ENCODE data around the gene YEATS2. TPM values are rescaled to one million over a fixed set of nuclear protein-coding genes. Genes with fewer than 3 reads are reported as not detected.

The YEATS2 gene
- total and polyA plus RNA-seq, 2 experiments from 2014 or later, result 15.2 to 72.8 TPM

DNA sequence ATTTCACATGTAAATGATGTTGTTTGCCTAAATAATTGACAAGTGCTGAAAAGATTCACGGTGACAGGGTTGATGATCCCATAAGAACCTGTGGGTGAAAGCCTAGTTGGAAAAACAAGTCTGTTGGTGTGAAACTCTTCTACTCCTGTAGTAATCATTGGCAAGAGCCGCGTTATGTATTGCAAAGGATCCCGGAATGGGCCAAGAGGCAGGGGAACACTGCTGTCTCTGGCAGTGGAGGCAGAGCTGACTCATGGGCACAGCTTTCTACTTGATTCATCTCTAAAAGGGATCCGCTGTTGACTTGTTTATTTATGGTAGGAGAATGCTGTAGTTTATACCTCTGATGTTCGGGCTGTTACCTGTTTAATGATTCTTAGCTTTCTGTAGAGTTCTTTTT, 64.7 kb downstream of the YEATS2 start (continued):
- TF ChIP-seq, protein P1, sequence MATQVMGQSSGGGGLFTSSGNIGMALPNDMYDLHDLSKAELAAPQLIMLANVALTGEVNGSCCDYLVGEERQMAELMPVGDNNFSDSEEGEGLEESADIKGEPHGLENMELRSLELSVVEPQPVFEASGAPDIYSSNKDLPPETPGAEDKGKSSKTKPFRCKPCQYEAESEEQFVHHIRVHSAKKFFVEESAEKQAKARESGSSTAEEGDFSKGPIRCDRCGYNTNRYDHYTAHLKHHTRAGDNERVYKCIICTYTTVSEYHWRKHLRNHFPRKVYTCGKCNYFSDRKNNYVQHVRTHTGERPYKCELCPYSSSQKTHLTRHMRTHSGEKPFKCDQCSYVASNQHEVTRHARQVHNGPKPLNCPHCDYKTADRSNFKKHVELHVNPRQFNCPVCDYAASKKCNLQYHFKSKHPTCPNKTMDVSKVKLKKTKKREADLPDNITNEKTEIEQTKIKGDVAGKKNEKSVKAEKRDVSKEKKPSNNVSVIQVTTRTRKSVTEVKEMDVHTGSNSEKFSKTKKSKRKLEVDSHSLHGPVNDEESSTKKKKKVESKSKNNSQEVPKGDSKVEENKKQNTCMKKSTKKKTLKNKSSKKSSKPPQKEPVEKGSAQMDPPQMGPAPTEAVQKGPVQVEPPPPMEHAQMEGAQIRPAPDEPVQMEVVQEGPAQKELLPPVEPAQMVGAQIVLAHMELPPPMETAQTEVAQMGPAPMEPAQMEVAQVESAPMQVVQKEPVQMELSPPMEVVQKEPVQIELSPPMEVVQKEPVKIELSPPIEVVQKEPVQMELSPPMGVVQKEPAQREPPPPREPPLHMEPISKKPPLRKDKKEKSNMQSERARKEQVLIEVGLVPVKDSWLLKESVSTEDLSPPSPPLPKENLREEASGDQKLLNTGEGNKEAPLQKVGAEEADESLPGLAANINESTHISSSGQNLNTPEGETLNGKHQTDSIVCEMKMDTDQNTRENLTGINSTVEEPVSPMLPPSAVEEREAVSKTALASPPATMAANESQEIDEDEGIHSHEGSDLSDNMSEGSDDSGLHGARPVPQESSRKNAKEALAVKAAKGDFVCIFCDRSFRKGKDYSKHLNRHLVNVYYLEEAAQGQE (IDR thresholded peaks at IDR 0.05; ENCODE audit: unreplicated experiment), result no peak
- TF ChIP-seq STAT1 (IDR thresholded peaks at IDR 0.05; ENCODE audit: unreplicated experiment) (no peak), EZH2 (IDR thresholded peaks at IDR 0.05; ENCODE audit: low read depth, unreplicated experiment) (no peak), ZNF114 (CRISPR knock-in tag; IDR thresholded peaks at IDR 0.05) (no peak), CREB1 (CRISPR knock-in tag; IDR thresholded peaks at IDR 0.05; ENCODE audit: low read depth) (no peak), EZH2phosphoT487 (IDR thresholded peaks at IDR 0.05; ENCODE audit: unreplicated experiment) (no peak), POLR2AphosphoS5 (IDR thresholded peaks at IDR 0.05; ENCODE audit: low read depth) (no peak)
- TF ChIP-seq, protein P2, sequence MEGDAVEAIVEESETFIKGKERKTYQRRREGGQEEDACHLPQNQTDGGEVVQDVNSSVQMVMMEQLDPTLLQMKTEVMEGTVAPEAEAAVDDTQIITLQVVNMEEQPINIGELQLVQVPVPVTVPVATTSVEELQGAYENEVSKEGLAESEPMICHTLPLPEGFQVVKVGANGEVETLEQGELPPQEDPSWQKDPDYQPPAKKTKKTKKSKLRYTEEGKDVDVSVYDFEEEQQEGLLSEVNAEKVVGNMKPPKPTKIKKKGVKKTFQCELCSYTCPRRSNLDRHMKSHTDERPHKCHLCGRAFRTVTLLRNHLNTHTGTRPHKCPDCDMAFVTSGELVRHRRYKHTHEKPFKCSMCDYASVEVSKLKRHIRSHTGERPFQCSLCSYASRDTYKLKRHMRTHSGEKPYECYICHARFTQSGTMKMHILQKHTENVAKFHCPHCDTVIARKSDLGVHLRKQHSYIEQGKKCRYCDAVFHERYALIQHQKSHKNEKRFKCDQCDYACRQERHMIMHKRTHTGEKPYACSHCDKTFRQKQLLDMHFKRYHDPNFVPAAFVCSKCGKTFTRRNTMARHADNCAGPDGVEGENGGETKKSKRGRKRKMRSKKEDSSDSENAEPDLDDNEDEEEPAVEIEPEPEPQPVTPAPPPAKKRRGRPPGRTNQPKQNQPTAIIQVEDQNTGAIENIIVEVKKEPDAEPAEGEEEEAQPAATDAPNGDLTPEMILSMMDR (conservative IDR thresholded peaks at IDR 0.05; ENCODE audit: low read depth in 2 of 2), result no peak
- TF ChIP-seq, protein P3, sequence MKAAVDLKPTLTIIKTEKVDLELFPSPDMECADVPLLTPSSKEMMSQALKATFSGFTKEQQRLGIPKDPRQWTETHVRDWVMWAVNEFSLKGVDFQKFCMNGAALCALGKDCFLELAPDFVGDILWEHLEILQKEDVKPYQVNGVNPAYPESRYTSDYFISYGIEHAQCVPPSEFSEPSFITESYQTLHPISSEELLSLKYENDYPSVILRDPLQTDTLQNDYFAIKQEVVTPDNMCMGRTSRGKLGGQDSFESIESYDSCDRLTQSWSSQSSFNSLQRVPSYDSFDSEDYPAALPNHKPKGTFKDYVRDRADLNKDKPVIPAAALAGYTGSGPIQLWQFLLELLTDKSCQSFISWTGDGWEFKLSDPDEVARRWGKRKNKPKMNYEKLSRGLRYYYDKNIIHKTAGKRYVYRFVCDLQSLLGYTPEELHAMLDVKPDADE (IDR thresholded peaks at IDR 0.05), result no peak

DNA sequence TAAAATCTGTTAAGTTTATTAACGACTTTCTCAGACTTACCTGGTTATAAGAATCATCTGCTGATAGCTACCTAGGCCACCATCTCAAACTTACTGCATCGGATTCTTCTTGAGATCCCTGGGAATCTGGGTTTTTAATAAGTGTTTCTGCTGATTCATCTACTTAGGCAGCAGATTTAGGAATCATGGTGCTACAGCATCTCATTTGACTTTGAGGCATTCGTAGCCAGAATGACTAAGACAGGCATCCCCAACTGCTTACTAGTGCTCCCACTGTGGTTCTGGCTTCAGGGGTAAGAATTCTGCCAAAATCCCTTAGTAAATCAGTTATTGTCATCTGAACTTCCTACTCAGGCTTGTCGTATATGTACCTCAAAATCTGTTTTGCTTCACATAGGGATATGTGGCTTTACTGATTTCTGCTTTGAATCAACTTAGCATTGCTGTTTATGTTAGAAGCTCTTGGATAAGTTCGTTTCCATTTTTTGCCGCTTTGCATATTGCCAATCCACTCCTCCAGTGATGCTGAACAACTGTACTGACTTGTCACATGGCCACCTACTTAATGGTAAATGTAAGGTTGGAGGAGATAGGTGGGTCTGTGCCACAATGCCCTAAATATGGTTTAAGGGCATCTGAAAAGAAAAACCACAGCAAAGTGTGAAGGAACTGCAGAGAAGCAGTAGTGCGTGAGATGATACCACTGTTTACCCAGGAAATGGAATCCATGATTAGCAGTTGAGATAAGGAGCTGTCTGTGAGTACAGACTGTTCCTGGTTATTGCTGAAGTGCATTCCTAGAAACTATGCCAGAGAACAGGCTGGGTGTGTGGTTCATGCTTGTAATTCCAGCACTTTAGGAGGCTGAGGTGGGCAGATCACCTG, 67.5 kb downstream of the YEATS2 start:
- Mint-ChIP-seq H3K27ac (peak overlapping the region; percentile 70), H3K9me3 (no peaks in the 10 kb centered on the region), H3K36me3 (ENCODE audit: low read depth) (peaks cover 54% of the 10 kb centered on the region), H3K4me1 (no peaks in the 10 kb centered on the region), H3K27me3 (ENCODE audit: insufficient read depth, low read depth, poor library complexity) (peaks cover 2% of the 10 kb centered on the region), H3K4me3 (no peak overlapping the region)
- H3K4me1 ChIP-seq (ENCODE audit: insufficient read depth), result no peaks in the 10 kb centered on the region
- H3K36me3 ChIP-seq (ENCODE audit: insufficient read depth), result peaks cover 35% of the 10 kb centered on the region; the same call in 1 of the 2 replicates
- 0 out of 2 replicates have a peak, but pooled peaks cover 3% of the 10 kb centered on the region for H3K79me2 ChIP-seq (replicated peaks; ENCODE audit: insufficient read depth)
- H3K9me2 ChIP-seq (ENCODE audit: insufficient read depth), result no peaks in the 10 kb centered on the region
- no peak overlapping the region for H2AFZ ChIP-seq
- H3K4me3 ChIP-seq, result no peak overlapping the region
- ATAC-seq (no peak), DNase-seq (ENCODE audit: low spot score) (no peak)
- H3K27me3 ChIP-seq (ENCODE audit: insufficient read depth), result no peaks in the 10 kb centered on the region
- H3K4me2 ChIP-seq, result no peak overlapping the region
- H3F3A ChIP-seq (replicated peaks; ENCODE audit: low read depth), result 0 out of 2 replicates have a peak, but pooled peaks cover 2% of the 10 kb centered on the region
- peak overlapping the region; percentile 77; the same call in 1 of the 2 replicates for H3K27ac ChIP-seq (ENCODE audit: low read depth)
- peaks cover 6% of the 10 kb centered on the region for H4K20me1 ChIP-seq (replicated peaks; ENCODE audit: insufficient read depth)
- TF ChIP-seq, protein P3 (IDR thresholded peaks at IDR 0.05), result no peak
- TF ChIP-seq ZNF331 (CRISPR knock-in tag; IDR thresholded peaks at IDR 0.05; ENCODE audit: low read depth), result no peak
- TF ChIP-seq CREB1 (CRISPR knock-in tag; IDR thresholded peaks at IDR 0.05; ENCODE audit: low read depth), result no peak

All from GM23338 (cell line).